HG02852 (cell line): ENCODE data around the gene CRB1.

Experiments
- ATAC-seq: cut with Tn5 transposase; IDR thresholded peaks from one replicate; pipeline ENCODE4 v1.9.1; 2021; ENCODE audit warnings: mild to moderate bottlenecking, moderate library complexity; ENCODE audit not compliant: unreplicated experiment

The CRB1 gene

DNA sequence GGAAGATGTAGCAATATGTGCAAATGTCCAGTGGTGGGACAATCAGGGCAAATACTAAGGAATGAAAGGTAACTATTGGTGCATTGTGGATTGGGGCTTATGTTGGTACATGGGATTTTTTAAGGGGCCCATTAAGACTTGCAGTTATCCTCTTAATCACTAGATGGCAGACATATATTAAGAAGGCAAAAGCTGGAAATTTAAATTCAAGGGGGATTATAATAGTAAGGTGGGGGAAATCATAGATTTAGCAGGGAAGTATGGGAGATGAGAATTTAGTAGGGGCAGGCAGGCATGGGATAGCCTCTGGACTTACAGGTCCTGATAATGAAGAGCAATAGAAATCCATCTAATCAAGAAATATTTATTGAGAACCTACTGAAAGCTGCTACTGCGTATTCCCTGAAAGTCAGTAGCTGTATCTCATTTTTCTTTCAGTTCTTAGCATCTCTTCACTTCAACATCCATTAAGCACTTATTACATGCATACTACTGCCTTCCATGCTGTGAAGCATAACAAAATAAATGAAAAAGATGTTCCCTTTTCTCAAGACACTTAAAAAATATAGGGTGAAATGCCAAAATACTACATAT lies 251.8 kb downstream of the CRB1 start:
- no peak for ATAC-seq

DNA sequence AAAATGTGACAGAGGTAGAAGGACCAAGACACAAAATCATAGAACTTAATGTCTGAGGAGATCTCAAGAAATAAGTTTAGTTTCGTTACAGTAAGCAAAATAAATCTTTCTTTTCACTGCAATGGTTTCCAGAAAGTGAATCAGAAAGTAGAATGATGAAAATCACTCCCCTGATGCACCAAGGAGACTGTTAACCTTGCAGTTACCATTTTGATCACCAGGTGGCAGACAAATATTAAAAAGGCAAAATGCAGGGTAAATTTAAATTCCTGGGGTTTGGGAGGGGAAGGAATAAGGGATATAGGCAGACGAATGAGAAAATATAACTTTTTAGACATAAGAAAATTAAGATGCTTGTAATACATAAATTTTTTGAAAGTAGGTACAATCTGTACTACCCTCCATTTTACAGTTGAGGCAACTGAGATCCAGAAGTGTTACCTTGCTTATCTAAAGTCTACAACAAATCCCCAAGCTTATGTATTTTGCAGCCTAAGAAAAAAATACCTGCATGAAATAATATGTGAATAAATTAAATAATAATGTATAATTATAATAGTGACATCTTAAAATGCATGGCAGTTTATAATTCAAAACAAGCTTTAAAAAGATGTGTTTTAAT lies 253.2 kb downstream of the CRB1 start:
- ATAC-seq: peak; percentile 75

DNA sequence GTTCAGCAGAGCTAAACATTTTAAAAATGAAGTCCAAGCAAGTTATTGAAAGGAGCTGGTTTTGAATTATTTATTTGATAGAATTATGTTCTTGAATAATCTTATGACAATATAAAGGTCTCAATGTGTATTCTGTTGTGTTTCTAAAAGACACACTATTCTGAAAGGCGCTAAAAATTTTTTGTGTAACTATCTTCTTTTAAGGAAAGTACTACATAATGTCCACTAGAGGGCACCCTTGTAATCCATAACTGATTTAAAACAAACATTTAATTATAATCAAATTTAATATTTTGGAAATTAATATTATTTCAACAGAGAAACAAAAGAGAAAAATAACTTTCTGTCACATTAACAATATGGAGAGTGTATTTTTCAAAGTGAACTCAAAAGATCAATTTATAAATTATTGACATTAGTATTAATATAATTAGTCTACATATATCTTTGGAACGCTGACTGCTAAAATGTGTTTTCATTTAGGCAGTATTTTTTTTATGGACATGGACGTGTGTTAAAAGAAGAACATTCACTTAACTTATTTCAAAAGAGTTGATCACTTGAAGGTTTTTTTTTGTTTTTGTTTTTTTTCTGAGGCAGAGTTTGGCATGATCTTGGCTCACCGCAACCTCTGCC lies 258.8 kb downstream of the CRB1 start:
- ATAC-seq: no peak
